ENCODE measurements around the gene ADCY9. TPM values are rescaled to one million over a fixed set of nuclear protein-coding genes. Genes with fewer than 3 reads are reported as not detected.

Gene ADCY9
- polyA plus RNA-seq, 3 donors: 0.44 to 9.3 (median 0.67) TPM

DNA sequence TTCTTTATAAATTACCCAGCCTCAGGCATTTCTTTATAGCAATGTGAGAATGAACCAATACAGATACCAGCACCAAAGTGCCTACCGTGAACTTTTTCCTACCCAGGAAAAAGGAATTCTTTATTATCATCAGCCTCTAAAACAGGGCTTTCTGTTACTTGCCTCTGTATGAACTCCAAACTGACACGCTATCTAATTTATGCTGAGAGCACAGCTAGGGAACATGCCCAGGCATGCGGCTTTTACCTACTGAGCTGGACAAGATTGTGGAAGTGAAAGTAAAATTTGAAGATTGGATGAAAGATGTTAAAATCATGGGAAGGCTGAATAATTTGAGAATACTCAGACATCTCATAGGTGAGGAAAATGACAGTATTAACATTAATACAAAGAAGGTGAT, 24.4 kb upstream of the ADCY9 start:
- H3K36me3 Mint-ChIP-seq: no peaks in the 10 kb centered on the region
- no peak overlapping the region for H3K27ac ChIP-seq (ENCODE audit: low read depth in 1 of 2, low read length in 2 of 2)
- H3K27me3 Mint-ChIP-seq (ENCODE audit: low read depth in 3 of 3): peaks cover 13 to 29% (median 16%) of the 10 kb centered on the region in 3 donors
- no peak overlapping the region for H3K9ac ChIP-seq (ENCODE audit: insufficient read depth, low read length, poor library complexity, severe bottlenecking)
- H3K9me3 Mint-ChIP-seq: peaks cover 0 to 15% (median 12%) of the 10 kb centered on the region in 7 donors
- no peak overlapping the region for H3K4me2 ChIP-seq (replicated peaks; ENCODE audit: extremely low read depth, low read length, poor library complexity, severe bottlenecking)
- TF ChIP-seq, protein P1, sequence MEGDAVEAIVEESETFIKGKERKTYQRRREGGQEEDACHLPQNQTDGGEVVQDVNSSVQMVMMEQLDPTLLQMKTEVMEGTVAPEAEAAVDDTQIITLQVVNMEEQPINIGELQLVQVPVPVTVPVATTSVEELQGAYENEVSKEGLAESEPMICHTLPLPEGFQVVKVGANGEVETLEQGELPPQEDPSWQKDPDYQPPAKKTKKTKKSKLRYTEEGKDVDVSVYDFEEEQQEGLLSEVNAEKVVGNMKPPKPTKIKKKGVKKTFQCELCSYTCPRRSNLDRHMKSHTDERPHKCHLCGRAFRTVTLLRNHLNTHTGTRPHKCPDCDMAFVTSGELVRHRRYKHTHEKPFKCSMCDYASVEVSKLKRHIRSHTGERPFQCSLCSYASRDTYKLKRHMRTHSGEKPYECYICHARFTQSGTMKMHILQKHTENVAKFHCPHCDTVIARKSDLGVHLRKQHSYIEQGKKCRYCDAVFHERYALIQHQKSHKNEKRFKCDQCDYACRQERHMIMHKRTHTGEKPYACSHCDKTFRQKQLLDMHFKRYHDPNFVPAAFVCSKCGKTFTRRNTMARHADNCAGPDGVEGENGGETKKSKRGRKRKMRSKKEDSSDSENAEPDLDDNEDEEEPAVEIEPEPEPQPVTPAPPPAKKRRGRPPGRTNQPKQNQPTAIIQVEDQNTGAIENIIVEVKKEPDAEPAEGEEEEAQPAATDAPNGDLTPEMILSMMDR (IDR thresholded peaks at IDR 0.05): no peak
- H3K4me3 Mint-ChIP-seq: no peak overlapping the region
- H3K9me3 ChIP-seq (replicated peaks in 1 of 2; ENCODE audit: control insufficient read depth in 1 of 2, insufficient read depth in 1 of 2, low read length in 2 of 2): peaks cover 0 to 5% of the 10 kb centered on the region in 2 donors
- H3K79me2 ChIP-seq (ENCODE audit: insufficient read depth, low read length): no peaks in the 10 kb centered on the region
- H3K4me1 ChIP-seq (ENCODE audit: control insufficient read depth in 1 of 2, insufficient read depth in 2 of 2, low read length in 2 of 2): peaks cover 16 to 18% of the 10 kb centered on the region in 2 donors
- whole genome bisulfite sequencing (ENCODE audit: insufficient coverage): no CpG with 5 or more reads among the region's 3 CpGs
- no peak overlapping the region for H2AFZ ChIP-seq (ENCODE audit: insufficient read depth, low read depth, low read length, poor library complexity, severe bottlenecking)
- H3K4me3 ChIP-seq (replicated peaks in 1 of 3; ENCODE audit: low read depth in 2 of 3, low read length in 3 of 3): no peak overlapping the region
- DNase-seq: no peak
- H4K20me1 ChIP-seq (ENCODE audit: insufficient read depth, low read length): no peaks in the 10 kb centered on the region
- peaks cover 0 to 3% of the 10 kb centered on the region in 2 donors for H3K27me3 ChIP-seq (ENCODE audit: control insufficient read depth in 2 of 2, insufficient read depth in 2 of 2, low read length in 2 of 2)
- intact Hi-C loops (cut with micrococcal nuclease): no loop called here
- H3K4me1 Mint-ChIP-seq: peaks cover 14% of the 10 kb centered on the region
- peak overlapping the region in 1 of 7 donors; percentile 77 for H3K27ac Mint-ChIP-seq
- no peaks in the 10 kb centered on the region for H3K36me3 ChIP-seq (replicated peaks in 1 of 2; ENCODE audit: control insufficient read depth in 1 of 2, insufficient read depth in 2 of 2, low read length in 2 of 2)

DNA sequence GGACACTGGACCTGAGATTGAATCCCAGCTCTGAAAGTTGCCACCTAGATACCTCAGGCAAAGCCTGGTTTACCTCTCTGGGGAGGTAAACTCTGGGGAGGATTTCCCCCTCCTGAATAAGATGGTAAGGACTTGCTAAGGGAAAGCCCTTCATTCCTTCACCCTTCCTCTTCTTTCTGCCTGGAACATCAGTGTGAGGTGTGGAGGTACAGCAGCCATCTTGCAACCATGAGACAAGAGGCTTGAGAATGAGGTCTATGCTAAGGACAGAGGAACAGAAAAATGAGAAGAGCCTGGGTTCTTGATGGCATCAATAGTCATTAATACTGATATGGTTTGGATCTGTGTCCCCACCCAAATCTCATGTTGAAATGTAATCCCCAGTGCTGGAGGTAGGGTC, 23.7 kb upstream of the ADCY9 start:
- Histone ChIP-seq H3K36me3 (replicated peaks in 1 of 2; ENCODE audit: control insufficient read depth in 1 of 2, insufficient read depth in 2 of 2, low read length in 2 of 2) (no peaks in the 10 kb centered on the region), H3K4me1 (ENCODE audit: control insufficient read depth in 1 of 2, insufficient read depth in 2 of 2, low read length in 2 of 2) (peaks cover 16 to 18% of the 10 kb centered on the region in 2 donors), H3K9ac (ENCODE audit: insufficient read depth, low read length, poor library complexity, severe bottlenecking) (no peak overlapping the region), H2AFZ (ENCODE audit: insufficient read depth, low read depth, low read length, poor library complexity, severe bottlenecking) (no peak overlapping the region), H3K4me2 (replicated peaks; ENCODE audit: extremely low read depth, low read length, poor library complexity, severe bottlenecking) (no peak overlapping the region), H4K20me1 (ENCODE audit: insufficient read depth, low read length) (no peaks in the 10 kb centered on the region), H3K4me3 (replicated peaks in 1 of 3; ENCODE audit: low read depth in 2 of 3, low read length in 3 of 3) (no peak overlapping the region), H3K27me3 (ENCODE audit: control insufficient read depth in 2 of 2, insufficient read depth in 2 of 2, low read length in 2 of 2) (peaks cover 0 to 3% of the 10 kb centered on the region in 2 donors), H3K9me3 (replicated peaks in 1 of 2; ENCODE audit: control insufficient read depth in 1 of 2, insufficient read depth in 1 of 2, low read length in 2 of 2) (peaks cover 0 to 5% of the 10 kb centered on the region in 2 donors), H3K79me2 (ENCODE audit: insufficient read depth, low read length) (no peaks in the 10 kb centered on the region), H3K27ac (ENCODE audit: low read depth in 1 of 2, low read length in 2 of 2) (no peak overlapping the region)
- TF ChIP-seq, protein P1 (IDR thresholded peaks at IDR 0.05): no peak
- DNase-seq: no peak
- no peaks in the 10 kb centered on the region for H3K36me3 Mint-ChIP-seq
- no peak overlapping the region for H3K4me3 Mint-ChIP-seq
- peak overlapping the region in 1 of 7 donors; percentile 65 for H3K27ac Mint-ChIP-seq
- H3K27me3 Mint-ChIP-seq (ENCODE audit: low read depth in 3 of 3): peaks cover 11 to 31% (median 16%) of the 10 kb centered on the region in 3 donors
- intact Hi-C loops (cut with micrococcal nuclease): no loop called here
- H3K4me1 Mint-ChIP-seq: peaks cover 14% of the 10 kb centered on the region
- H3K9me3 Mint-ChIP-seq: peaks cover 0 to 15% (median 12%) of the 10 kb centered on the region in 7 donors

Data from CD14-positive monocyte (primary cell).